Activated gamma-delta T cell (primary cell): ENCODE measurements around the gene SLC1A2.

Source experiments
- DNase-seq: peaks from one replicate; lab custom pipeline; 2025; lab: John Stamatoyannopoulos, UW

Gene SLC1A2

DNA sequence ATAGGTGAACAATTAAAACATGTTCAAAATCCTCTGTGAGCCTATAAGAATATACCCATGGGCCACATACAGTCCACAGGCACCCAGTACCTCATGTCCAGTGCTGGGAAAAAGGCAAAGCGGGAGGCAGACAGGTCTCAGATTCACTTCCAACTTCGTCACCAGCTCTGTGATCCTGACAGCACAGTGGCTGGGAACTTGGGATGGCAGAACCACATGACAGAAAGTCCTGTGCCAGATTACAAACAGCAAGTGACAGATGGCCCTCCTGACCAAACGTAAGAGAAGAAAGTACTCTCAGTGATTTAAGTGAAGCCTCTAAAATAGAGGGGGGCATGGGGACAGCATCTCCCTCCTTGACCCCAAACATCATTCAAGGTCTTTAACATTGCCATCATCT is 5.8 kb downstream of the SLC1A2 start:
- DNase-seq, result no peak

DNA sequence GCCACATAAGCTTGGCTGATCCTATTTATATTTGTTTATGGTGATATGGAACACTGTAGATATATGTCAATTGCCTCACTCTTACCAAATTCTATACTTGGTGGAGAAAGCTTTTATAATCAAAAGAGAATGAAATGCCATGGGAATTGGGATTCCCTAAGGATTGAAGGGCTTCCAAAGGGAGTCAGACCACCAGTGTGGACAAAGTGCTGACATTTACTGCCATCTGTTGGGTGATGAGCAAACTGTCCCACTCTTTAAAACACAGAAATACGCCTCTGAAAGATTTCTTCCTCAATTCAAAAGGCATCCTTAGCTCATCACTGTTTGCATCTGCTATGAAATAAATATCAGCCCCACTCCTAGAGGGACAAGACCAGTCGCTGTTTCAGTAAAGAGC is 7.1 kb downstream of the SLC1A2 start:
- DNase-seq, result no peak

DNA sequence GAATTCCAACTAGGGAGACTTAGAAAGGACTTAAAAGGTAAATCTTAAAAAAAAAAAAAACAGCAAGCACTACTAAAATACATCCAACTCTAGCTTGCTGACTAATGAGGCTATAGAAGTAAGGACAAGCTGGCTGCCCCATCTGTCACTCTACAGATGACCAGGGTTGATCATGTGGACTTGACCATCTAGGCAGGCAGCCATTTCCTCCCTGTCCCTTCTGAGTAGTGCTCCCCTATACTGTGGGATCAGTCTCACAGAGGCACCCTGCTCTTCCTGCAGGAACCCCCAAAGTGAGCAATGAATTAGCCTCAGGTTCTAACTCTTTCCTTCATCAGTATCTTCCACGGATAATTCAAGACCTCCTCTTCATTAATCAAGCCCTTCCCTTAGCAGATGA is 12.3 kb downstream of the SLC1A2 start:
- DNase-seq, result no peak

DNA sequence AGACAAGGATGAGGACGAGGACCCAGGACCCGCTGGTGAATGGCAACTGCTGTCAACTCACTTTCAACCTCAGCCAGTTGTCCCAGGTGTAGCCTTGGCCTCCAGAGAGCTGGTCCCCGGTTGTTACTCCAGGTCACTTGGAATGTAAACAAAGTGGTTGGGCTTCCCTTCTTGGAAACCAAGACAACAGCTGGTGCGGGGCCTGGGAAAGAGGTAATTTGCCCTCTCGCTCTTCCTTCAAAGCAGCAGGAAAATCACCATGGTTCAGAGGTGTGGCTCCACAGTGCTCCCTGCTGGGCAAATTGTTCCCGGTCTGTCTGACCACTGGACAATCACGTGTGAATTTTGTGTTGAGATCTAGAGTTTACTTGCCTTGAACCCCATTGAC is 15.0 kb downstream of the SLC1A2 start:
- DNase-seq, result no peak

DNA sequence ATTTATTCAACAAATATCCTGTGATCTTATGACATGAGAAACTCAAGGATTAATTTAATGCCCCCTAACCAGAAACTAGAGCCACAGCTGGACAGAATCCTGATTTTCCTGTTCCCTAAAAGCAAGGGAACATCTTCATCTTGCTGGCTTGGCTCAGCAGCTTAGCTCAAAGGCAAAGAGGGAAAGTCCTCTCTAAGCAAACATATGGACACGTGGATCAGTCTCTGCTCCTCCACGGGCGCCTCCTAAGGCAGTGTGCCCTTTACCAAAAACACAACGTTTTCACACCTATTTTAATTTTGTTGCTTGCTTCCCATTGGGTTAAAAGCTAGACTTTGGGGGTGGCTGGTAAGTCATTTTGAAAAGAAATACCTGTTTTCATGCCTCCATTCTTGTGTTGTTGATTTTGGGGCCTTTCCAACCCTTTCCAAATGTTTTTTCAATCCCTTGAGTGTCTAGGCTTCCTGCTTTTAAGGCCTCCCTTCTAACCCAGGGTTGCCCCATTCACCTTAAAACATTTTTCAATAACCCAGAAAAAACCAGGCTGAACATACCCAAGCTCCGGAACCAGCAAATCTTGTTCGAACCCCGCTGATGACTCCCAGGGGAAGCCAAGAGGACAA is 15.5 kb downstream of the SLC1A2 start:
- no peak for DNase-seq

DNA sequence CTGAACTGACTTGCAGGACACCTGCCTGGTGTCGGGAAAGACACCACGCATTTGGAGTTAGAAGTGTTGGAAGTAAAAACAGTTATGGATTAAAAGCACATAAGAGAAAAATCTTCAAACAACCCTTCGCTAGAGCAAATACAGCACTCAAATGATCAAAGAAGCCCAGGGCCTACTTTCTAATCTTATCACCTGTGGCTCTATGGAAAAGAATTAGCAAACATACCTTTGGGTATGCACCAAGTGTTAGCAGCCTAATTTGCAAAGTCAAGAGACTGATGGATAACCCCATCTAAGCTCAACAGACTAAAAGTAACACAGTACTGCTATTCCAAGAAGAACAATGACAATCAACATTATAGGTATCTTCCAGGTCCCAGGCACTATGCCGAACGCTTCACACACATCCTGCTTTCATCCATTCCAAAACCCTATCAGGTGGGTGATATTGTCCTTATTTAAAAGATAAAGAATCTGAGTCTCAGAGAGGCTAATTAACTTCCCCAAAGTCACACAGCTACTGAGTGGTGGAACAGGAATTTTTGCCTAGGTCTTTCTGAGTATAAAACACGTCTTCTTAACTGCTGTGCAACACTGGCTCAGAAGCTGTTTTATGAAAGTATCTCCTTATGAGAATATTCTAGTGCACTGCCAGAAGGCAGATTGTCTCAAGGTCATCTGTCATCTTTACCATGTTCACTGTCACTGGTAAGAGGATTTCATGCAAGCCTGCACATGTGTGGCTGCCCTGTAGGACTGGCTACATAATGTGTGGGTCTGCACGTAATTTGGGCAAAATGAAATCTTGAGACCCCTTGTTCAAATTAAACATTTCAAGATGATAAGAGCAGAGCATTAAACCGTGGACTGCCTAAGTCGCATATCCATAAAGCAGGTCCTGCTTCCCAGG is 16.4 kb downstream of the SLC1A2 start:
- no peak for DNase-seq

DNA sequence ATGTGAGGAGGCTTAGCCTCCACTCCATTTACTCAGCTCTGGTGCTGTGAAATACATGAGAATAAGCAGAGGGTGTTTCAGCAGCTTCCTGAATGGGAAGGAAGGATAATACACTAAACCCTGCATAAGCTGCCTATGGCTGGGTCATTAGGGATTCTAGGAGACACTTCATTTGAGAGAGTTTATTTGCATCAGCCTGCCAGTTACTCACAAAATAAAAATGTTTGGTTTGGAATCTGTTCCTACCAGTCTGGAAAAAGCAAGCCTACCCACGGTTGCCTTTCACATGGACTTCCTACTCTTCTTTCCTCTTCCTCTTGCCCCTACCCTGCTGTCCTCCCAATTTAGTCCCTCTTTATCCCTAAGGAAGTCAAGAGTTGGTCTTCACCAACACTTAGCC is 20.5 kb downstream of the SLC1A2 start:
- no peak for DNase-seq

DNA sequence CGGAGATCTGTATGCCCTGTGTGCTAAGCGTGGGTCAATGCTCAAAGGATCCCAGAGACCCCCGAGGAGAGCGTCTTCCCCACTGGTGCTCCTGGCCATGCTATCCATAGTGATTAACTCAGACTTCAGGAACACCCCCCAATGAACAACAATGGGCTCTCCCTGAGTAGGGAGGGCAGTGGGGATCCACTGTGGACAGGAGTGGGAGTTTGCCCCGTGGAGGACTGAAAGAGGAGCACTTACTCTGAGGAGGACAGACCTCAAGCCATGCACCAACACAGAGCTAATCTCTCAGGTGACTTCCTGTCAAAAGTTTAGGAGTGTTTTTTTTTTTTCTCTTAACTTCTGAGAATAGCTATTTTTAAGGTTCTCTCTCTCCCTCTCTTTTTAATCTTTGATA is 24.4 kb downstream of the SLC1A2 start:
- no peak for DNase-seq

DNA sequence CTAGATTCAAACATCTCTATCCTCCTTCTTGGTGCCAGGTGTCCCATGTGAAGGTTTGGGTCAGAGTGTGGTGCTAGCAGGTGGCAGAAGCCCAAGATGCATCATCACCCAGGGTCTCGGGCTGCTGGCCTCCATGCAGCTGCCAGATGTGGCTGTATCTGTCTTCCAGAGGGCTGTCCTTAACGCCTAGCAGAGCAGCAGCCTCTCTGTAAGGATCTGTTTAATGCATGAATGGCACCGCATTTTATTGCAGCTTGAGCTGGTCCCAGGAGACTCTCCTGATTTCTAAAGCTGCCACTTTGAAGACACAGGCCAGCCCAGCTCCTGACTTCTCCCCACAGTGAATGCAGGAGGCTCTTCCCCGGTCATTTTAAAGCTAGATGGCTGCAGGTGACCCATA is 26.3 kb downstream of the SLC1A2 start:
- DNase-seq, result no peak

DNA sequence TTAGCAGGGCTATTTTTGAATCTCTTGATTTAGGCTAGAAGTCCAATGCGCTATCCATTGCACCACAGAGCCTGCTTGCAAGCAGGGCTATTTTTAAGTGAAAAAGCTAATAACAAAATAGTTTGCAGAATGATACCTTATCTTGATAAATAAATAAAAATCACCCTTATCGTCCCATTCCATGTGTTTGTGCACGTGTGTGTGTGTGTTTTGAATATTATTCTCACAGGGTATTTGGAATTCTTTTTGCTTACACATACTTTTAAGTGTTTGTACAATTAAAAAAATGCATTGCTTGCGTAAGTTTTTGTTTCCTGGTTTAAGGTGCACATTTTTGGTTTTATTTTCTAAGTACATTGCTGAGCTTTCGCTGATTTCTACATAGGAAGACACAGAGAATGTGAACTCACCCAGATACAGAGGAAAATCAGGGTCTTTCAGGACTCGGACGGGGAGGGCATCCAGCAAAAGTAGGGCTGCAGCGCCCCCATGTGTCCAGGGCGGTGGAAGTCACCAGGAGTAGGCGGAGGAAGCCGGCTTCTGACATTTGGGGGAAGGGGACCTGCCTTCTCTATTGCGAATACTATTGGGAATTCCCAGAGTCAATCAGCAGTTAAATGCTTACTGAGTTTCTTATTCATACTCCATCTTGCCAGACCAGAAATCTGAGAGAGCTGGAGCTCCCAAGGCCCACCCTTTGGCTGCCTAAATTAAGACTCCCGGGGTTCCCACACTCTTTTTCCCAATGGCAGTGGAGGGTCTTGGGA is 27.3 kb downstream of the SLC1A2 start:
- DNase-seq, result peak; percentile 44

DNA sequence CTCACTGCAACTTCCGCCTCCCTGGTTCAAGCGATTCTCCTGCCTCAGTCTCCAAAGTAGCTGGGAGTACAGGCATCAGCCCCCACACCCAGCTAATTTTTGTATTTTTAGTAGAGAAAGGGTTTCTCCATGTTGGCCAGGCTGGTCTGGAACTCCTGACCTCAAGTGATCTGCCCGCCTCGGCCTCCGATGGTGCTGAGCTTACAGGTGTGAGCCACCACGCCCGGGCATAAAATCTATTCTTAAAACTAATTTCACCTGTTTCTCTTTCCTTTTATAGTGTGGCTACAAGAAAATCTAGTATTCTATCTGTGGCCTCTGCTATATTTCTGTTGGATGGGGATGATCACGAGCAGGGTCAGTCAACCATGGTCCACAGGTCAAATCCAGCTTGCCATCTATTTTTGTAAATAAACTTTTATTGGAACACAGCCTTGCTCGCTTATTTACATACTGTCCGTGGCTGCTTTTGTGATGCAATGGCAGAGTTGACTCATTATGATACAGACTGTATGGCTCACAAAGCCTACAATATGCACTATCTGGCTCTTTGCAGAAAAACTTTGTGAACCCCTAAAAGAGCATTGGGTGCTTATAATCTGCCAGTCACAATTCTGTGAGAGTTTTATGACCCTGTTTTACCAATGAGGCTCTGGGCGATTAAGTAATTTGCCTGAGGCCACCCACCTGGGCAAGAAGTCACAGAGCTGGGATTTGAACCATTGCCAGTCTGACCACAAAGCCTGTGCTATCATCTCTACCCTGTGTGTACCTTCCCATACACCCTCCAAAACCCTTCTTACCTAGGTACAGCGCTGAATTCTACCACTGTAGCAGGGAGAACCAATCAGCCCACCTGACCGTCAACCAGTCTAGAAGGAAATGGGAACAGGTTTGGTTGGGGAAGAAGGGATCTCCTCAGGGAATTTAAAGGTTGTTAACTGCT is 28.3 kb downstream of the SLC1A2 start:
- DNase-seq, result no peak

DNA sequence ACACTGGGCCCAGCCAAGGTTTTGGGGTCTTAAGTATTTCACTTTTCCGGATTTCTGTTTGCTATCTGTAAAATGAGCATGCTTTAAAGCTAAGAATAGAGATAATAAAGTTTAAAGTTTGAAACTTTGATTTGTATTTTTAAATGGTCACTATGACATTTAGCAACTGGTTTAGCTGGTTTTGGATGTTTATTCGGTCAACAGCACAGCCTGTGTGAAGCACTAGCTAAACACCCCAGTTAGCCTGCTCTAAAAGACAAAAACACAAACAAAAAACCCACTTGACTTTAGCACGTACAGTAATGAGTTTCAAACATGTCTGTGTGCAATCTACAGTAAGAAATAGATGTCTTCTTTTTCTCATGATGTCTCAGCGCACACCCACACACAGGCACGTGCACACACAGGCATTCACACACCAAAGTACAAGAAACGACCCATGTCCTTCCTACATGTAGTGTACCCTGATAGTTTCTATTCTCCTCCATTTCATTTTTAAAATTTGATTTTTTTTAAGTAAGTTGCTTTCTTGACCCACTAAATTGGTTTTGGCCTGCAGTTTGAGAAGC is 29.4 kb downstream of the SLC1A2 start:
- DNase-seq, result no peak

DNA sequence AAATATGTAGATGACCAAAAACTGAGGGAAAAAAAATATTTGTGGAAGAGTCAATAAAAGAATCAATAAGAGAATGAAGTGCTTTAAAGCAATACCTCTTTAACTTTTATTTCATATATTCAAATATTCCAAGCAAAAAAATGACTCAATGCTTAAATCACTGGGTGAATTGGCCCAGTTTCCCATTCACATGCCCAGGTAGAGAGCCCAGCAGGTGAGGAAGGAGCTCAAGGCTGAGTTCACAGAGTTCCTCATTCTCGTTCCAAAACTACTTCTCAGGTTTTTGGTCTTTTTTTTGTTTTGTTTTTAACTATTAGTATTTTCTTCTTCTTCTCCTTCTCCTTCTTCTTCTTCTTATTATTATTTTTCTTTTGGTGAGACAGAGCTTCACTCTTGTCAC is 30.2 kb downstream of the SLC1A2 start:
- DNase-seq, result no peak

DNA sequence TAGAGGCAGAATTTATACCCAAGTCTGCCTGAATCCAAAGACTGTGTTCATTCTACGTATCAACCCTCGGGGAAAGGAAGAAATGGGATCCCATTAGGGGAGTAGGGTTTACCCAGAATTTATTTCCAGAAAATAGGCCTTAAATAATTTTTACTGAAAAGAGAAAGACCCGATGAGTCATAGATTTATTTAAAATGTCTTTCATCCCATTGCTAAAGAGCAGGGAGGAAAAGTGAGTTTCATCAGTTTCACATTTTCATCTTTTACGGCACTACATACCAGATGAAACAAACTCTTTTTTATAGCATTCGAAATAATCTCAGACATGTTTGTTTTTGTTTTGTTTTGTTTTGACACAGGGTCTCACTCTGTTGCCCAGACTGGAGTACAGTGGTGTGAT is 31.3 kb downstream of the SLC1A2 start:
- no peak for DNase-seq

DNA sequence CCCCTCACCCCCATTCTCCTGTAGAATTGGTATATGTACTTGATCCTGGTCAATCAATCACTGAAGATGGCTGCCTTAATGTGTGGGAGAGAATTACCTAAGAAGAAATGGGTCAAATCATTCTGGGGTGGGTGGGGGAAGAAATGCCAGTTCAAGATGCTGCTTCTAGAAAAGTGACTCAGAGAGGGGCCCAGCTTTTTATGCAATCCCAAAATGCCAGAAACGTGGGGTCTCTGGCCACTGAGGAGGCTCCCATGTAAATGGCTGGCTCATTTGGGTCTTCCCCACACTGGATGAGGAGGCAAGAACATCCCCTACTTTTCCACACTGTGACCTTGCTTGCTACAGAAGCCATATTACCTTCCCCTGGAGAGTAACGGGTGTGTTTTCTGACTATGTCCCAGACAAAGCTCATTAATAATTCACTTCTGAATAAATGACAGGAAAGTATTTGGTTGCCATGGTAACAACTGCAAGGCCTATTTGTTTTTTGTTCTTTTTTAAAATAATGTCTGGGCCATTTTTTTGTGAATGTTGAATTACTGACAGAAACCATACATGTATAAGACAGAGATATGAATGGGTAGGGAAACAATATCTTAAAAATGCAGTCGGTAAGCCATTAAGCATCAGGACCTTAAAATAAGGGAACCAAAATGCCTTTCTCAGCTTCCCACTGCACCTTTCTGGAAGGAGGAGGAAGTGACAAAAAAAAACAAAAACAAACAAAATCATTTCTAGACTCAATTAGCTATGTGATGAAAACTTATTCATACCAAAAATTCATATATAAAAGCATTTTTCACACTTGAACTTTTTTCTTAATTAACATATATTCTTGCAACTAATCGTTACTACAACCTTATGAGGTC is 32.0 kb downstream of the SLC1A2 start:
- DNase-seq, result no peak

DNA sequence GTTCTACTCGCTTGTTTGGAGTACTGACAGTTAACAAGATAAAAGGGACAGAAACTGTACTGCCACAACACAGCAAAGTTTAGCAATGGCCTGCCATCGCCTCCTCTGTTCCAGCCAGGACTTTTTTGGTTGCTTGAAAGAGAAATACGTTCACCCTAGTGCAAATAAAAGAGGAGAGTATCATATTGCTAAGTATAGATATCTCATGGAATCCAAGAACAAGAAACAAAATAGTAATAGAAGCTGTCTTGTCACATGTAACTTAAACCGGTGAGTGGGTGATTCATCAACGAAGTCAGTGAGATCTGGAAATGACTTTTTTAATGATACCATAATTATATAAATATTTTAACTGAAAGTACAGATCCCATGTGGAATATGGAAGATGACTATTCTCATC is 35.4 kb downstream of the SLC1A2 start:
- no peak for DNase-seq

DNA sequence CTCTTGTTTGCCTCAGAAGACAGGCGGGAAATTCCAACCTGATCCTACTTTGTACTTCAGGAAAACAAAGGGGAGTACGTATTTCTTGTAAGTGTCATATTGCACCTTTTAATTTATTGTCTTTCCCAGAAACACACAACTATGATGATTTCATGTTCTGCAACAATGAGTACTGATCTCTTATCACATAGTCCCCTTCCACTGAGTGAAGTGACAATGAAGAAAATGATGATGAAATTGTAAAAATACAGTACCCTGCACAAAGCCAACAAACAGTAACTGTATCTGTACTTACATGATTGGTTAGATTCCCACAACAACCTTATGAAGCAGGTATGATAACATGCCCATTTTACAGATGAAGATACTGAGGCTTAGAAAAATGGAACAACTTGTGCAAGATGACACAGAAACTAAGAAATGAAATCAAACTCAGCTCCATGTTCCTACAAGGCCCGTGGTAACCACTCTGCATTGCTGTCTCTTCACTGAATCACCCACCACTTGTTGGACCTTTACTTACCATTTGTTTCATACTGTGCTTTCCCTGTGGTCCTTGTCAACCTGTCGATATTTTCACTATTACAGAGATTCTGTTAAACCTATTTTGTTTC is 37.5 kb downstream of the SLC1A2 start:
- no peak for DNase-seq

DNA sequence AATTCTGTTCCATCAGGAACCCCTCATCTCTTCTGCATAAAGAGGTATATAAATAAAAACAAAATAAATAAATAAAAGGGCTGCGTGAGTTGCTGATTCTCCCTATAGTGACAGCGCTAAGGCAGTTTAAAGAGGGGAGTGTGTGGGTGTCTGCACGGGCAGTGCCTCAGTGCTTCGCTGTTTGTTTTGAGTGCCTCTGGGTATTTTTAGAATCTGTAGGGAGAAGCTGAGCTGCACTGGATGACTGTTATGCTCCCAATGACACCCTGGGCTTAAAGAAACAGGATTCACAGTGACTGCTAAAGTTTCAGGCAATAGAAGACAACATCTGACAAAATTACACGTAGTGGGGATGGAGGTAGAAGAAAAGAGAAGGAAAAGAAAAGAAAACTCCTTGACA is 38.8 kb downstream of the SLC1A2 start:
- DNase-seq, result no peak

DNA sequence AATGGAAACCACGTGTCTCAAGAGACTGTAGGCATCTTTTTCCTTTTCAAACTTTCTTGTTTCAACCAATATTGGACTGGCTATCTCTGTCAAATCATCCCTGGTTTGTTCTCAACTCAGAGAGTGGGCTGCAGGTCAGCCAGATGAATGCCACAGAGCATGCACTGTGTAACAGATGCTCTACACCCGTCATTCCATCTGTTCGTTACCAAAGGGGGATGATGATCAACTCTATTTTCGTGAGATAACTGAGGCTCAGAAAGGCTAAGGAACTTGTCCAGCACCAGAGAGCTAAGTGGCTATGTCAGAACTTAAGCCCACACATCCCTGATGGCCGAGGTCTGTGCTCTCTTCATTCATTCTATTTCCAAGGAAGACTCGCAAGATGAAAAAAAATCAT is 42.1 kb downstream of the SLC1A2 start:
- no peak for DNase-seq

DNA sequence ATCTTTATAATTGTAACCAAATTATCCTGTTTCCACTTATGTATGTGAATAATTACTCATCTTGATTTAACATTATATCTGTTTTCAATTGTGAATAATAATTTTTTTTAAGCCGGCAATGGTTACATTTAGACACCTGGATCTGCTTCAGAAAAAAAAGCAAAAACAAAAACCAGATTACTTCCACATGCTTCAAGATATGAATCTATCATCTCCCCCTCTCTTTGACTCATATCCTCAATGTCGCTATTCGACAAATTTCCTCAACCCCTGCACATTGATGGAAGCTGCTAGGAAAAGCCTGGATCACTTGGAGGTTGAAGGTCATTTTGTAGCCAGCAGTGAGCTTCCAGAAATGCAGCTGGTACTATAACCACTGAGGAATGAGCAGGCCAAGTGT is 42.7 kb downstream of the SLC1A2 start:
- no peak for DNase-seq
